ENCODE data around the gene ZDHHC24. TPM values are rescaled to one million over a fixed set of nuclear protein-coding genes. Genes with fewer than 3 reads are reported as not detected.

ZDHHC24 gene
- total RNA-seq, 2 experiments from 2014 or later: 11.9 to 35.1 TPM

GRCh38 chr11:66471142-66471541, 74.7 kb downstream of the ZDHHC24 start:
- TF ChIP-seq EZH2phosphoT487 (IDR thresholded peaks at IDR 0.05; ENCODE audit: borderline replicate concordance, low read depth, low read length) (no peak), CTCF (conservative IDR thresholded peaks at IDR 0.05; ENCODE audit: low read length) (no peak)
- intact Hi-C loops (cut with micrococcal nuclease; ENCODE audit: unreplicated experiment): no loop called here
- CTCF ChIA-PET (ENCODE audit: unreplicated experiment): no interaction called here
- Histone ChIP-seq H3K36me3 (ENCODE audit: insufficient read depth, low read length) (no peaks in the 10 kb centered on the region), H3K27ac (ENCODE audit: low read depth, low read length, poor library complexity, severe bottlenecking) (no peak overlapping the region), H3K79me2 (ENCODE audit: insufficient read depth, low read depth, low read length) (no peaks in the 10 kb centered on the region), H3K4me2 (ENCODE audit: low read length) (no peak overlapping the region), H3K4me3 (ENCODE audit: low read depth, low read length, poor library complexity, severe bottlenecking) (no peak overlapping the region), H3K9me3 (ENCODE audit: low read length) (no peaks in the 10 kb centered on the region), H4K20me1 (ENCODE audit: insufficient read depth, low read length) (no peaks in the 10 kb centered on the region), H2AFZ (ENCODE audit: low read length) (no peak overlapping the region), H3K9me2 (ENCODE audit: insufficient read depth, low read length) (no peaks in the 10 kb centered on the region), H3K4me1 (ENCODE audit: insufficient read depth, low read length, poor library complexity, severe bottlenecking) (peaks cover 10% of the 10 kb centered on the region)
- BruUV-seq (replicated peaks): no TSS peak
- DNase-seq (ENCODE audit: low spot score): no peak
- POLR2A ChIA-PET: interaction anchor here (0.6 to 0.9 kb wide), 3 partner anchors 9 to 1144 kb away, joined by 3 to 4 read pairs (median 4); partner anchors contain the start of gene DPP3

Other genes starting within 250 kb of the ZDHHC24 start
- 0.08 TPM in 1 of 2 replicates, not detected in the other for gene CD248, start 229.0 kb downstream of the ZDHHC24 start, total RNA-seq (2014; rRNA removed; shearing (Covaris generic))
- 0.18 and 0.46 TPM in 2 replicates for gene CD248, start 229.0 kb downstream of the ZDHHC24 start, total RNA-seq (2022)
- gene RIN1, start 209.6 kb downstream of the ZDHHC24 start, total RNA-seq (2014; rRNA removed; shearing (Covaris generic)): 1.2 and 1.6 TPM in 2 replicates
- 2.9 and 3.7 TPM in 2 replicates for gene RIN1, start 209.6 kb downstream of the ZDHHC24 start, total RNA-seq (2022)
- 43.8 and 56.2 TPM in 2 replicates for gene BRMS1, start 200.9 kb downstream of the ZDHHC24 start, total RNA-seq (2014; rRNA removed; shearing (Covaris generic))
- gene BRMS1, start 200.9 kb downstream of the ZDHHC24 start, total RNA-seq (2022): 35.9 and 43.1 TPM in 2 replicates
- gene B4GAT1, start 198.4 kb downstream of the ZDHHC24 start, total RNA-seq (2014; rRNA removed; shearing (Covaris generic)): 10.7 and 11.7 TPM in 2 replicates
- 9.4 and 9.8 TPM in 2 replicates for gene B4GAT1, start 198.4 kb downstream of the ZDHHC24 start, total RNA-seq (2022)
- 24.7 and 33.6 TPM in 2 replicates for gene SLC29A2, start 174.3 kb downstream of the ZDHHC24 start, total RNA-seq (2014; rRNA removed; shearing (Covaris generic))
- 55.6 and 56.4 TPM in 2 replicates for gene SLC29A2, start 174.3 kb downstream of the ZDHHC24 start, total RNA-seq (2022)
- gene NPAS4, start 125.0 kb downstream of the ZDHHC24 start, total RNA-seq (2014; rRNA removed; shearing (Covaris generic)): not detected in 2 replicates
- gene NPAS4, start 125.0 kb downstream of the ZDHHC24 start, total RNA-seq (2022): not detected in 2 replicates
- gene MRPL11, start 107.2 kb downstream of the ZDHHC24 start, total RNA-seq (2014; rRNA removed; shearing (Covaris generic)): 82.6 and 101 TPM in 2 replicates
- 75.1 and 88.6 TPM in 2 replicates for gene MRPL11, start 107.2 kb downstream of the ZDHHC24 start, total RNA-seq (2022)
- gene PELI3, start 79.1 kb downstream of the ZDHHC24 start, total RNA-seq (2014; rRNA removed; shearing (Covaris generic)): 7.7 and 8.1 TPM in 2 replicates
- 4.3 and 4.5 TPM in 2 replicates for gene PELI3, start 79.1 kb downstream of the ZDHHC24 start, total RNA-seq (2022)
- 40.0 and 47.2 TPM in 2 replicates for gene DPP3, start 65.6 kb downstream of the ZDHHC24 start, total RNA-seq (2014; rRNA removed; shearing (Covaris generic))
- gene DPP3, start 65.6 kb downstream of the ZDHHC24 start, total RNA-seq (2022): 53.4 and 60.3 TPM in 2 replicates
- 8.7 and 14.7 TPM in 2 replicates for gene BBS1, start 35.4 kb downstream of the ZDHHC24 start, total RNA-seq (2014; rRNA removed; shearing (Covaris generic))
- 15.2 and 15.7 TPM in 2 replicates for gene BBS1, start 35.4 kb downstream of the ZDHHC24 start, total RNA-seq (2022)
- not detected in 2 replicates for gene ACTN3, start 855 bp upstream of the ZDHHC24 start, total RNA-seq (2014; rRNA removed; shearing (Covaris generic))
- 0.15 and 0.27 TPM in 2 replicates for gene ACTN3, start 855 bp upstream of the ZDHHC24 start, total RNA-seq (2022)
- not detected in 2 replicates for gene CTSF, start 22.6 kb upstream of the ZDHHC24 start, total RNA-seq (2014; rRNA removed; shearing (Covaris generic))
- not detected in 2 replicates for gene CTSF, start 22.6 kb upstream of the ZDHHC24 start, total RNA-seq (2022)
- gene CCDC87, start 47.0 kb upstream of the ZDHHC24 start, total RNA-seq (2014; rRNA removed; shearing (Covaris generic)): 0.13 and 0.26 TPM in 2 replicates
- gene CCDC87, start 47.0 kb upstream of the ZDHHC24 start, total RNA-seq (2022): 0.17 and 0.36 TPM in 2 replicates
- gene CCS, start 47.1 kb upstream of the ZDHHC24 start, total RNA-seq (2014; rRNA removed; shearing (Covaris generic)): 31.7 and 32.6 TPM in 2 replicates
- 34.4 and 36.7 TPM in 2 replicates for gene CCS, start 47.1 kb upstream of the ZDHHC24 start, total RNA-seq (2022)
- 65.8 and 94.6 TPM in 2 replicates for gene RBM14, start 70.6 kb upstream of the ZDHHC24 start, total RNA-seq (2014; rRNA removed; shearing (Covaris generic))
- gene RBM14, start 70.6 kb upstream of the ZDHHC24 start, total RNA-seq (2022): 227 and 243 TPM in 2 replicates
- 66.0 and 93.9 TPM in 2 replicates for gene RBM4, start 92.7 kb upstream of the ZDHHC24 start, total RNA-seq (2014; rRNA removed; shearing (Covaris generic))
- gene RBM4, start 92.7 kb upstream of the ZDHHC24 start, total RNA-seq (2022): 139 and 140 TPM in 2 replicates
- 29.1 and 40.0 TPM in 2 replicates for gene RBM4B, start 131.8 kb upstream of the ZDHHC24 start, total RNA-seq (2014; rRNA removed; shearing (Covaris generic))
- 38.3 and 39.4 TPM in 2 replicates for gene RBM4B, start 131.8 kb upstream of the ZDHHC24 start, total RNA-seq (2022)
- 22.7 and 25.2 TPM in 2 replicates for gene SPTBN2, start 183.2 kb upstream of the ZDHHC24 start, total RNA-seq (2014; rRNA removed; shearing (Covaris generic))
- gene SPTBN2, start 183.2 kb upstream of the ZDHHC24 start, total RNA-seq (2022): 13.0 and 16.2 TPM in 2 replicates

Data from OCI-LY7 (cell line).